ENCODE results near the gene TMEM175. TPM values are rescaled to one million over a fixed set of nuclear protein-coding genes. Genes with fewer than 3 reads are reported as not detected.
"Not testable (repeated sequence)": the region's sequence is repeated elsewhere in the genome, so short reads cannot be mapped to it uniquely, and the experiment has no call there.

Gene TMEM175
- total RNA-seq, 1 donor from 2014 or later: 21.4 TPM

DNA sequence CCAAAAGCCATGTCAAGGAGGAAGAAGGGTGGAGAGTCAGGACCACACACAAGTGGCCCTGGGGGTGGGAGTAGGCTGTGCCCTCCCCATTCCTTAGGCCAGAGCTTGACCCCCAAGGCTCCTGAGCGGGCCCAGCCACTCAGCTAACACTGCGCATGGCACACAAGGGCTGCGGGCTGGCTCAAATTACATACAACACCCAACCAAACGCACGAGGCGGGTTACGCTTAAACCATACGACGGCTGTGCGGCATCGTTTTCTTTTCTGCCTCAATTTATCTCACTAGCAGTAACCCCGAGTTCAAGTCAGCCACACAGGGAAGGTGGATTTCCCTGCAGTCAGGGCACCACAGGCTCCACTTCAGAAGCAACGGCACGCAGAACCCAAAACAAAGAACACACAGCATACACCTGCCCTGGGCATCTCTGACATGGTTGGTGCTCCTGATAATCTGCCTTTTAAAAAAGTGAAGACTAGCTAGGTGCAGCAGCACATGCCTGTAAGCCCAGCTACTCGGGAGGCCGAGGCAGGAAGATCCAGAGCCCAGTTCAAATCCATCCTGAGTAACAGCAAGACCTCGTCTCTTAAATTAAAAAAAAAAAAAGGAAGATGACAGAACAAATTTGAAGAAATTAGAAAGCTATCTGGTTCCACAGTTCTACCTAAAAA is 3.0 kb upstream of the TMEM175 start:
- TF ChIP-seq, protein P1, sequence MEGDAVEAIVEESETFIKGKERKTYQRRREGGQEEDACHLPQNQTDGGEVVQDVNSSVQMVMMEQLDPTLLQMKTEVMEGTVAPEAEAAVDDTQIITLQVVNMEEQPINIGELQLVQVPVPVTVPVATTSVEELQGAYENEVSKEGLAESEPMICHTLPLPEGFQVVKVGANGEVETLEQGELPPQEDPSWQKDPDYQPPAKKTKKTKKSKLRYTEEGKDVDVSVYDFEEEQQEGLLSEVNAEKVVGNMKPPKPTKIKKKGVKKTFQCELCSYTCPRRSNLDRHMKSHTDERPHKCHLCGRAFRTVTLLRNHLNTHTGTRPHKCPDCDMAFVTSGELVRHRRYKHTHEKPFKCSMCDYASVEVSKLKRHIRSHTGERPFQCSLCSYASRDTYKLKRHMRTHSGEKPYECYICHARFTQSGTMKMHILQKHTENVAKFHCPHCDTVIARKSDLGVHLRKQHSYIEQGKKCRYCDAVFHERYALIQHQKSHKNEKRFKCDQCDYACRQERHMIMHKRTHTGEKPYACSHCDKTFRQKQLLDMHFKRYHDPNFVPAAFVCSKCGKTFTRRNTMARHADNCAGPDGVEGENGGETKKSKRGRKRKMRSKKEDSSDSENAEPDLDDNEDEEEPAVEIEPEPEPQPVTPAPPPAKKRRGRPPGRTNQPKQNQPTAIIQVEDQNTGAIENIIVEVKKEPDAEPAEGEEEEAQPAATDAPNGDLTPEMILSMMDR (conservative IDR thresholded peaks at IDR 0.05): no peak
- Mint-ChIP-seq H3K4me3 (peak overlapping the region; percentile 51), H3K27ac (peak overlapping the region; percentile 39), H3K36me3 (peaks cover 3% of the 10 kb centered on the region), H3K27me3 (no peaks in the 10 kb centered on the region), H3K4me1 (ENCODE audit: unreplicated experiment) (peaks cover 45% of the 10 kb centered on the region), H3K9me3 (no peaks in the 10 kb centered on the region)
- DNase-seq (ENCODE audit: extremely low spot score, unreplicated experiment): no peak

DNA sequence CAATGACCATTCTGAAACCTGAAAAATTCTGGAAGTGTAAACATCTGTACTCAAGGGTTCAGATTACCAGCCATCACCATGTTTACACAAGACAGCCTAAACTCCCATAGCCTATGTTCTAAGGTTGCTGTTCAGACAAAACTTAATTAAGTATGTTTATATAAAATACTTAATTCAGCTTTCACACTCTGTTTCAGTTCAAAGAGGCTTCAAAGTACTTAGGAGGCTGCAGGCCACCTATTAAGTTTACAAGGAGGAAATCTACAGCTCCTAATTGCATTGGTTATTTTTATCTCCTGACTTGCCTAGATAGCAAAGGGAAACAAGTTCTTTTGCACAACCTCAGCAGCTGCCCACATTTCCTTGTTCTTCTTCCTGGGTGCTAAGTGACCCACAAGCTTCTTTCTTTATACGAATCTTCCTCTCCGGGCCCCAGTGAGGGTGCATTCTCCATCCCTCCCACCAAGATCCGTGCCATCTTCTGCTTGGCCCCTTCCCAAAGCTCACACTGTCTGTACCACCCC is 2.2 kb upstream of the TMEM175 start:
- TF ChIP-seq, protein P1 (conservative IDR thresholded peaks at IDR 0.05): no peak
- Mint-ChIP-seq H3K27me3 (no peaks in the 10 kb centered on the region), H3K27ac (peak overlapping the region; percentile 97), H3K4me3 (peak overlapping the region; percentile 97), H3K4me1 (ENCODE audit: unreplicated experiment) (peaks cover 37% of the 10 kb centered on the region), H3K9me3 (no peaks in the 10 kb centered on the region), H3K36me3 (peaks cover 3% of the 10 kb centered on the region)
- no peak for DNase-seq (ENCODE audit: extremely low spot score, unreplicated experiment)

GRCh38 chr4:930827-931193 is 1.4 kb upstream of the TMEM175 start:
- Mint-ChIP-seq H3K36me3 (peaks cover 3% of the 10 kb centered on the region), H3K27ac (peak overlapping the region; percentile 97), H3K9me3 (no peaks in the 10 kb centered on the region), H3K4me1 (ENCODE audit: unreplicated experiment) (peaks cover 31% of the 10 kb centered on the region), H3K4me3 (peak overlapping the region; percentile 97), H3K27me3 (no peaks in the 10 kb centered on the region)
- DNase-seq (ENCODE audit: extremely low spot score, unreplicated experiment): no peak
- TF ChIP-seq, protein P1 (conservative IDR thresholded peaks at IDR 0.05): no peak

DNA sequence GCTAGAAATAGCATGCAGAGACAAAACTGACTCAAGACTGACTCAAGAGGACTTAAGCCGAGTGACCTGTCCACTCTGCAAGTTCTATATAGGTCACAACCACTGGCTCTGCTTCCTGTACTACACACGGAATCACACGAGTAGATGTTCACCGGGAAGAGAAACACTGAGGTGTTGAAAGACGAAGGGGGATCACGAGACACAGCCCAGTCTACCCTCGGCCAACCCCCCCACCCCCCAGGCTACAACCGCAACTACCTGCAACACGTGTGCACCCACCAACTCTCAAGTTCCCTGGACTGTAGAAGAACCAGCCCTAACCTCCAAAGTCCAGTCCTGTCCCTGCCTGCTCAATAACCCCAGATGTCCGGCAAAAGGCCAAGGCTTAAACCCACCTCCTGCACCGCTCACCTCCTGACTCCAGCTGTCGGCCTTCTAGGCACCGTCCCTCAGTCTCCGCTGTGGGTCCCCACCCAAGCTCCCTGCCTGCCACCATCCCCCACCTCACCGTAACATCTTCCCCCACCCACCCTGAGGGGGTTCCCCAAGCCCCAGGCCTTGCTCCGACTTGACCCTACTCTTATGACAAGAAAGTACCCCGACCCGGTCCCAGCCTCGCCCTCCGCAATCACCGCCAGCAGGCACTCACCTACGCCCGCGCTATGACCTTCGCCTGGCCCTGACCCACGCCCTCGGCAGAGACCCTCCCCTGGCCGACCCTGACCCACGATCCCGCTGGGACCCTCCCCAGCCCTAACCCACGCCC is 883 bp upstream of the TMEM175 start:
- no peaks in the 10 kb centered on the region for H3K27me3 Mint-ChIP-seq
- no peak for DNase-seq (ENCODE audit: extremely low spot score, unreplicated experiment)
- H3K4me3 Mint-ChIP-seq: peak overlapping the region; percentile 97
- peaks cover 26% of the 10 kb centered on the region for H3K4me1 Mint-ChIP-seq (ENCODE audit: unreplicated experiment)
- H3K36me3 Mint-ChIP-seq: no peaks in the 10 kb centered on the region
- H3K9me3 Mint-ChIP-seq: no peaks in the 10 kb centered on the region
- H3K27ac Mint-ChIP-seq: peak overlapping the region; percentile 97
- TF ChIP-seq, protein P1 (conservative IDR thresholded peaks at IDR 0.05): no peak

- Mint-ChIP-seq H3K27me3 (no peaks in the 10 kb centered on the region), H3K36me3 (no peaks in the 10 kb centered on the region), H3K27ac (peak overlapping the region; percentile 97), H3K4me1 (ENCODE audit: unreplicated experiment) (peaks cover 26% of the 10 kb centered on the region), H3K4me3 (peak overlapping the region; percentile 97), H3K9me3 (no peaks in the 10 kb centered on the region)
- TF ChIP-seq, protein P1 (conservative IDR thresholded peaks at IDR 0.05): no peak
- no peak for DNase-seq (ENCODE audit: extremely low spot score, unreplicated experiment)
These were observed 432 bp downstream of the TMEM175 start for GRCh38 chr4:932713-933070.

DNA sequence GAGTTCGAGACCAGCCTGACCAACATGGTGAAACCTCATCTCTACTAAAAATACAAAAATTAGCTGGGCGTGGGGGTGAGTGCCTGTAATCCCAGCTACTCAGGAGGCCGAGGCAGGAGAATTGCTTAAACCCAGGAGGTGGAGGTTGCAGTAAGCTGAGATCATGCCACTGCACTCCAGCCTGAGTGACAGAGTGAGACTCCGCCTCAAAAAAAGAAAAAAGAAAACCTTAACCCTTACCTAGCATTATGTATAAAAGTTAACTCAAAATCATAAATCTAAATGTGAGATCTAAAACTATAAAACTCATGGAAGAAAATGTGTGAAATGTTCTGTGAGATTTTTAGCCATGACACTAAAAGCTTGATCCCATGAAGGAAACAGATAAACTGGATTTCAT is 7.2 kb downstream of the TMEM175 start:
- not testable (repeated sequence) for H3K36me3 Mint-ChIP-seq; H3K27ac Mint-ChIP-seq; H3K27me3 Mint-ChIP-seq; DNase-seq (ENCODE audit: extremely low spot score, unreplicated experiment); H3K4me1 Mint-ChIP-seq (ENCODE audit: unreplicated experiment); H3K9me3 Mint-ChIP-seq; H3K4me3 Mint-ChIP-seq

Data from type B pancreatic cell (in vitro differentiated cells).